Sigmoid colon (tissue), 7 donors: Measurements from ENCODE around the gene PLXNA4. TPM values are rescaled to one million over a fixed set of nuclear protein-coding genes. Genes with fewer than 3 reads are reported as not detected.
A peak's percentile ranks its signal among the peaks of the same experiment; 100 is the strongest.

Source experiments
- DNase-seq: peaks from one replicate; pipeline ENCODE4 v3.0.0-alpha.2; 2019
- H3K27ac ChIP-seq, 4 donors: fragments of 200-600 bp; sonication (generic); one replicate each; pipeline ENCODE4 v1.5.1; 2016 to 2019; ENCODE audit warnings: mild to moderate bottlenecking in 1 of 4
- H3K27me3 ChIP-seq, 3 donors: fragments of 200-600 bp; sonication (generic); one replicate each; pipeline ENCODE4 v1.5.1; 2019; ENCODE audit warnings: mild to moderate bottlenecking in 1 of 3
- H3K36me3 ChIP-seq, 4 donors: fragments of 200-600 bp; sonication (generic); one replicate each; pipeline ENCODE4 v1.5.1; 2016 to 2019
- H3K4me1 ChIP-seq, 4 donors: fragments of 200-600 bp; sonication (generic); one replicate each; pipeline ENCODE4 v1.5.1; 2017 to 2019
- H3K4me3 ChIP-seq, 4 donors: fragments of 200-600 bp; sonication (generic); one replicate each; pipeline ENCODE4 v1.5.1; 2017 to 2019; ENCODE audit warnings: mild to moderate bottlenecking in 2 of 4, moderate library complexity in 1 of 4
- H3K9me3 ChIP-seq, 4 donors: fragments of 200-600 bp in 3 of 4; sonication (generic) in 3 of 4; one replicate each; pipeline versions ENCODE4 v1.5.1 to v1.6.1; 2013 to 2019
- CTCF ChIP-seq, 4 experiments: fragments of 450-650 bp in 3 of 4; fragments of 200-600 bp in 1 of 4; IDR thresholded peaks; one replicate each; pipeline ENCODE4 v1.5.1; 2016 to 2019; ENCODE audit warnings: antibody characterized with exemption in 4 of 4, mild to moderate bottlenecking in 3 of 4, moderate library complexity in 2 of 4
- EP300 ChIP-seq, 4 donors: sonication (generic); formaldehyde crosslinking; IDR thresholded peaks; one replicate each; pipeline ENCODE4 v1.6.1; 2017; ENCODE audit warnings: antibody characterized with exemption in 4 of 4
- POLR2A ChIP-seq, 2 donors: fragments of 450-650 bp; IDR thresholded peaks; one replicate each; pipeline ENCODE4 v1.6.1; 2016; ENCODE audit warnings: antibody characterized with exemption in 2 of 2, mild to moderate bottlenecking in 2 of 2, moderate library complexity in 2 of 2
- POLR2AphosphoS5 ChIP-seq, 4 donors: sonication (generic); formaldehyde crosslinking; IDR thresholded peaks; one replicate each; pipeline ENCODE4 v1.6.1; 2017; ENCODE audit warnings: antibody characterized with exemption in 4 of 4
- WGBS, 2 donors: extraction: QIAGEN DNeasy Blood & Tissue Kit; methylation state at CpG; one replicate each; pipeline ENCODE4 v1.1.7; 2013; 5-methylcytosine and 5-hydroxymethylcytosine counted together
- intact Hi-C: fragments of 100-400 bp; cut with DNase I; formaldehyde crosslinking; loops from one replicate; pipeline ENCODE4 v1.15.1; 2023
- polyA plus RNA-seq, 3 donors: library from polyadenylated mRNA; stranded (reverse); fragments of 200-250 nt; gene quantifications; one replicate each; pipeline ENCODE4 v1.2.3, GENCODE V29; 2013
- total RNA-seq, 4 donors: library from RNA; depleted of rRNA; stranded (reverse); fragments of >200 nt; gene quantifications; one replicate each; pipeline ENCODE4 v1.1.0, GENCODE V29; 2016
- donor health status: healthy with polysubstance abuse.
- donor health status: Bipolar disorder and iron deficiency.
- donor health status: healthy.

The PLXNA4 gene
- total and polyA plus RNA-seq, 7 donors = under 0.01 to 10.5 (median 3.7) TPM; not detected in 1

- Histone ChIP-seq H3K9me3 (no peaks in the 10 kb centered on the region), H3K27me3 (no peaks in the 10 kb centered on the region), H3K4me3 (no peak overlapping the region), H3K4me1 (peaks cover 0 to 19% (median 8%) of the 10 kb centered on the region in 4 donors), H3K27ac (no peak overlapping the region), H3K36me3 (no peaks in the 10 kb centered on the region)
- intact Hi-C loops = no loop called here
- DNase-seq = no peak
- WGBS, 2 donors = 83 to 93% methylated on average over 1 of the region's 1 CpG
- TF ChIP-seq POLR2A (IDR thresholded peaks at IDR 0.05) (no peak), POLR2AphosphoS5 (IDR thresholded peaks at IDR 0.05) (no peak), EP300 (IDR thresholded peaks at IDR 0.05) (no peak), CTCF (IDR thresholded peaks at IDR 0.05) (no peak)
Observed at GRCh38 chr7:132388688-132389087, 187.6 kb downstream of the PLXNA4 start.

- DNase-seq = no peak
- Histone ChIP-seq H3K4me1 (peaks cover 0 to 19% (median 6%) of the 10 kb centered on the region in 4 donors), H3K9me3 (no peaks in the 10 kb centered on the region), H3K36me3 (no peaks in the 10 kb centered on the region), H3K4me3 (no peak overlapping the region), H3K27ac (no peak overlapping the region), H3K27me3 (no peaks in the 10 kb centered on the region)
- WGBS, 2 donors = 88 to 91% methylated on average over 6 of the region's 6 CpGs
- intact Hi-C loops = no loop called here
- no peak for TF ChIP-seq POLR2AphosphoS5 (IDR thresholded peaks at IDR 0.05)
- no peak for TF ChIP-seq EP300 (IDR thresholded peaks at IDR 0.05)
- no peak for TF ChIP-seq CTCF (IDR thresholded peaks at IDR 0.05)
- no peak for TF ChIP-seq POLR2A (IDR thresholded peaks at IDR 0.05)
Observed at GRCh38 chr7:132387596-132387995, 188.7 kb downstream of the PLXNA4 start.

GRCh38 chr7:132386201-132386681, 190.0 kb downstream of the PLXNA4 start:
- Histone ChIP-seq H3K27me3 (no peaks in the 10 kb centered on the region), H3K4me1 (peaks cover 0 to 15% (median 5%) of the 10 kb centered on the region in 4 donors), H3K36me3 (no peaks in the 10 kb centered on the region), H3K27ac (peak overlapping the region in 2 of 4 donors; percentile 57 to 67), H3K9me3 (no peaks in the 10 kb centered on the region), H3K4me3 (no peak overlapping the region)
- WGBS, 2 donors = 35 to 40% methylated on average over 10 of the region's 10 CpGs
- TF ChIP-seq POLR2A (IDR thresholded peaks at IDR 0.05) (no peak), EP300 (IDR thresholded peaks at IDR 0.05) (no peak), CTCF (IDR thresholded peaks at IDR 0.05) (no peak), POLR2AphosphoS5 (IDR thresholded peaks at IDR 0.05) (no peak)
- intact Hi-C loops = no loop called here
- no peak for DNase-seq

GRCh38 chr7:132383962-132384361, 192.3 kb downstream of the PLXNA4 start:
- no peak for TF ChIP-seq EP300 (IDR thresholded peaks at IDR 0.05)
- TF ChIP-seq POLR2A (IDR thresholded peaks at IDR 0.05) = no peak
- no peak for TF ChIP-seq CTCF (IDR thresholded peaks at IDR 0.05)
- TF ChIP-seq POLR2AphosphoS5 (IDR thresholded peaks at IDR 0.05) = no peak
- H3K36me3 ChIP-seq = no peaks in the 10 kb centered on the region
- no peak overlapping the region for H3K4me3 ChIP-seq
- DNase-seq = no peak
- WGBS, 2 donors = 23 to 71% methylated on average over 2 of the region's 2 CpGs
- H3K9me3 ChIP-seq = no peaks in the 10 kb centered on the region
- H3K27ac ChIP-seq = no peak overlapping the region
- H3K4me1 ChIP-seq = peaks cover 0 to 12% (median 7%) of the 10 kb centered on the region in 4 donors
- no peaks in the 10 kb centered on the region for H3K27me3 ChIP-seq
- intact Hi-C loops = no loop called here
